H1 (cell line): ENCODE results near the gene RFXAP. TPM values are rescaled to one million over a fixed set of nuclear protein-coding genes. Genes with fewer than 3 reads are reported as not detected.

ENCODE experiments used
- CTCF ChIA-PET: fragments of 300-600 bp; sonication (Branson Sonifier 250); formaldehyde crosslinking; loops from one replicate; lab custom pipeline; 2021; ENCODE audit not compliant: partially characterized antibody; lab: Charles Lee
- POLR2A ChIA-PET: fragments of 300-600 bp; sonication (Branson Sonifier 250); formaldehyde crosslinking; loops from one replicate; lab custom pipeline; 2021; ENCODE audit warnings: inconsistent platforms; ENCODE audit not compliant: partially characterized antibody; lab: Charles Lee
- DNase-seq, 2 experiments: peaks; one replicate each; pipeline versions ENCODE4 v3.0.0 to v3.0.0-alpha.2; 2010 to 2022; ENCODE audit warnings: low spot score in 2 of 2, low read depth in 1 of 2, mixed read lengths in 1 of 2
- FAIRE-seq: peaks from 2 replicates; lab custom pipeline; 2011; peaks lifted over from hg19 to GRCh38; lab: Jason Lieb, UNC
- H2AFZ ChIP-seq: 2 replicates; pipeline ENCODE4 v1.8.1; 2012; ENCODE audit warnings: low read length, inconsistent platforms
- H2AK5ac ChIP-seq: 2 replicates; pipeline ENCODE4 v1.6.1; 2013; ENCODE audit warnings: low read depth, low read length
- H2BK120ac ChIP-seq: replicated peaks from 2 replicates; pipeline ENCODE3; 2013; ENCODE audit warnings: low read depth, low read length, inconsistent platforms
- H2BK12ac ChIP-seq: 2 replicates; pipeline ENCODE4 v1.6.1; 2013; ENCODE audit warnings: low read depth, low read length
- H2BK15ac ChIP-seq: 2 replicates; pipeline ENCODE4 v1.6.1; 2013; ENCODE audit warnings: low read length
- H2BK20ac ChIP-seq: 2 replicates; pipeline ENCODE4 v1.6.1; 2013; ENCODE audit warnings: low read length
- H2BK5ac ChIP-seq: 2 replicates; pipeline ENCODE4 v1.6.1; 2013; ENCODE audit warnings: low read depth, low read length
- H3K14ac ChIP-seq: 2 replicates; pipeline ENCODE4 v1.6.1; 2013; ENCODE audit warnings: inconsistent platforms; ENCODE audit not compliant: insufficient read length
- H3K18ac ChIP-seq: 2 replicates; pipeline ENCODE4 v1.6.1; 2013; ENCODE audit warnings: low read length; ENCODE audit errors: extremely low read depth
- H3K23ac ChIP-seq: 2 replicates; pipeline ENCODE4 v1.6.1; 2013; ENCODE audit warnings: inconsistent platforms; ENCODE audit not compliant: insufficient read length
- H3K23me2 ChIP-seq: 2 replicates; pipeline ENCODE4 v1.6.1; 2013; ENCODE audit warnings: low read depth, low read length
- H3K27ac ChIP-seq: 2 replicates; pipeline ENCODE4 v1.6.1; 2011; ENCODE audit warnings: low read depth, low read length, inconsistent platforms
- H3K27me3 ChIP-seq, 4 experiments: replicated peaks in 1 of 4; 1 replicate in 1 of 4; 2 replicates in 3 of 4; pipeline versions ENCODE4 v1.6.1 to v1.8.1; 2011 to 2013; ENCODE audit warnings: low read length in 3 of 4, mild to moderate bottlenecking in 3 of 4, inconsistent platforms in 2 of 4, mixed read lengths in 2 of 4, moderate library complexity in 1 of 4; ENCODE audit not compliant: control insufficient read depth in 3 of 4, insufficient read depth in 3 of 4; ENCODE audit errors: extremely low read depth in 1 of 4
- H3K36me3 ChIP-seq, 4 experiments: 2 replicates each; pipeline versions ENCODE4 v1.6.1 to v1.8.1; 2011 to 2013; ENCODE audit warnings: mild to moderate bottlenecking in 4 of 4, low read length in 3 of 4, moderate library complexity in 2 of 4, control low read depth in 1 of 4, inconsistent platforms in 1 of 4; ENCODE audit not compliant: insufficient read depth in 4 of 4, control insufficient read depth in 2 of 4
- H3K4ac ChIP-seq: replicated peaks from 2 replicates; pipeline ENCODE3; 2013; ENCODE audit warnings: low read length, low read depth, mixed read lengths, inconsistent platforms; ENCODE audit not compliant: insufficient read length
- H3K4me1 ChIP-seq, 4 experiments: replicated peaks in 1 of 4; 1 replicate in 1 of 4; 2 replicates in 3 of 4; pipeline versions ENCODE4 v1.6.1 to v1.8.1; 2011 to 2013; ENCODE audit warnings: low read length in 3 of 4, inconsistent platforms in 2 of 4, mixed read lengths in 1 of 4; ENCODE audit not compliant: insufficient read depth in 4 of 4, control insufficient read depth in 3 of 4
- H3K4me2 ChIP-seq, 2 experiments: 2 replicates each; pipeline versions ENCODE4 v1.6.1 to v1.8.1; 2011 to 2013; ENCODE audit warnings: low read depth in 2 of 2, low read length in 2 of 2, control low read depth in 1 of 2, inconsistent platforms in 1 of 2, mild to moderate bottlenecking in 1 of 2; ENCODE audit not compliant: insufficient read depth in 1 of 2
- H3K4me3 ChIP-seq, 4 experiments: fragments of 200-600, 300-600 bp in 1 of 4; sonication (generic), shearing (Covaris generic), sonication (Bioruptor Twin) in 1 of 4; 2 replicates each; pipeline versions ENCODE4 v1.5.1 to v1.8.1; 2011 to 2016; ENCODE audit warnings: low read length in 4 of 4, low read depth in 3 of 4, control low read depth in 2 of 4, inconsistent platforms in 2 of 4, mild to moderate bottlenecking in 2 of 4, mixed read lengths in 1 of 4, moderate library complexity in 1 of 4; ENCODE audit not compliant: insufficient read depth in 2 of 4; ENCODE audit errors: extremely low read depth in 1 of 4
- H3K56ac ChIP-seq: replicated peaks from 2 replicates; pipeline ENCODE3; 2013; ENCODE audit warnings: low read depth, mild to moderate bottlenecking, mixed read lengths, low read length, inconsistent platforms; ENCODE audit not compliant: insufficient read length
- H3K79me1 ChIP-seq: 2 replicates; pipeline ENCODE4 v1.6.1; 2013; ENCODE audit warnings: low read depth, low read length, control low read depth
- H3K79me2 ChIP-seq, 2 experiments: 2 replicates each; pipeline versions ENCODE4 v1.6.1 to v1.8.1; 2012 to 2013; ENCODE audit warnings: low read length in 2 of 2, mild to moderate bottlenecking in 2 of 2, inconsistent platforms in 1 of 2; ENCODE audit not compliant: insufficient read depth in 2 of 2, control insufficient read depth in 1 of 2
- H3K9ac ChIP-seq, 4 experiments: replicated peaks in 1 of 4; 1 replicate in 1 of 4; 2 replicates in 3 of 4; pipeline versions ENCODE4 v1.6.1 to v1.8.1; 2011 to 2013; ENCODE audit warnings: low read depth in 3 of 4, low read length in 3 of 4, control low read depth in 2 of 4, mild to moderate bottlenecking in 2 of 4, moderate library complexity in 2 of 4, inconsistent platforms in 1 of 4; ENCODE audit errors: extremely low read depth in 1 of 4
- H3K9me3 ChIP-seq, 2 experiments: 2 replicates each; pipeline versions ENCODE4 v1.6.1 to v1.8.1; 2012 to 2013; ENCODE audit warnings: mild to moderate bottlenecking in 2 of 2, moderate library complexity in 2 of 2, control low read depth in 1 of 2, inconsistent platforms in 1 of 2, low read depth in 1 of 2, low read length in 1 of 2, mixed read lengths in 1 of 2; ENCODE audit not compliant: insufficient read depth in 2 of 2
- H4K20me1 ChIP-seq, 2 experiments: replicated peaks in 1 of 2; 2 replicates each; pipeline versions ENCODE3 to v1.8.1; 2011 to 2013; ENCODE audit warnings: inconsistent platforms in 2 of 2, low read length in 2 of 2, mild to moderate bottlenecking in 1 of 2; ENCODE audit not compliant: insufficient read depth in 2 of 2, control insufficient read depth in 1 of 2
- H4K5ac ChIP-seq: 2 replicates; pipeline ENCODE4 v1.6.1; 2013; ENCODE audit warnings: low read length, low read depth, mixed read lengths, inconsistent platforms; ENCODE audit not compliant: insufficient read length
- H4K8ac ChIP-seq: 2 replicates; pipeline ENCODE4 v1.8.0; 2013; ENCODE audit warnings: mild to moderate bottlenecking, moderate library complexity, low read length, inconsistent platforms; ENCODE audit not compliant: insufficient read depth; ENCODE audit errors: extremely low read depth
- H4K91ac ChIP-seq: replicated peaks from 2 replicates; pipeline ENCODE3; 2013; ENCODE audit warnings: low read length, mixed read lengths, inconsistent platforms; ENCODE audit not compliant: insufficient read length
- ATF2 ChIP-seq: IDR thresholded peaks from 2 replicates; pipeline ENCODE4 v1.6.1; 2012; ENCODE audit warnings: low read length, inconsistent platforms
- CHD1 ChIP-seq: IDR thresholded peaks from 2 replicates; pipeline ENCODE4 v1.6.1; 2012; ENCODE audit warnings: low read depth, low read length, improper control_type of control experiment
- E2F6 ChIP-seq: IDR thresholded peaks from 2 replicates; pipeline ENCODE4 v1.6.1; 2012; ENCODE audit warnings: inconsistent platforms
- EZH2 ChIP-seq: fragments of 200-600 bp; sonication (generic); IDR thresholded peaks from 2 replicates; pipeline ENCODE4 v1.7.1; 2012; ENCODE audit warnings: low read depth, mild to moderate bottlenecking, moderate library complexity, low read length, inconsistent platforms; ENCODE audit not compliant: severe bottlenecking
- KDM5A ChIP-seq: fragments of 200-600 bp; IDR thresholded peaks from 2 replicates; pipeline ENCODE4 v1.7.1; 2012; ENCODE audit warnings: mild to moderate bottlenecking, low read length, inconsistent platforms, mixed read lengths
- POU5F1 ChIP-seq: IDR thresholded peaks from 2 replicates; pipeline ENCODE4 v1.6.1; 2011; ENCODE audit warnings: low read depth, mild to moderate bottlenecking, low read length, moderate library complexity
- RBBP5 ChIP-seq: IDR thresholded peaks from 2 replicates; pipeline ENCODE4 v1.7.1; 2012; ENCODE audit warnings: low read depth, mild to moderate bottlenecking, inconsistent platforms, low read length, moderate library complexity, borderline replicate concordance
- SAP30 ChIP-seq: fragments of 300-600 bp; sonication (generic); IDR thresholded peaks from 2 replicates; pipeline ENCODE4 v1.7.1; 2012; ENCODE audit warnings: low read length, moderate library complexity, mild to moderate bottlenecking, inconsistent platforms; ENCODE audit not compliant: insufficient read depth, insufficient replicate concordance
- TCF12 ChIP-seq: IDR thresholded peaks from 2 replicates; pipeline ENCODE4 v1.6.1; 2011; ENCODE audit warnings: low read depth, mild to moderate bottlenecking, low read length
- USF2 ChIP-seq: IDR thresholded peaks from 2 replicates; pipeline ENCODE4 v1.6.1; 2011; ENCODE audit warnings: low read length, improper control_type of control experiment
- WGBS, 2 experiments: shearing (Covaris generic) in 1 of 2; methylation state at CpG; one replicate each; pipeline versions ENCODE4 v1.1.6 to v1.1.7; 2013 to 2015; ENCODE audit warnings: low lambda C conversion rate in 2 of 2, mixed read lengths in 2 of 2, inconsistent platforms in 1 of 2, low coverage in 1 of 2, missing lambda C conversion rate in 1 of 2; ENCODE audit not compliant: insufficient replicate concordance in 2 of 2, insufficient coverage in 1 of 2, insufficient read length in 1 of 2; ENCODE audit errors: extremely low coverage in 1 of 2, missing lambda C conversion rate in 1 of 2; 5-methylcytosine and 5-hydroxymethylcytosine counted together
- polyA plus RNA-seq, 7 experiments: library from polyadenylated mRNA; depleted of rRNA in 3 of 7; stranded (reverse) in 5 of 7; unstranded in 2 of 7; fragments of >200 nt in 5 of 7; fragments of 200-250 nt in 2 of 7; gene quantifications; 1 replicate in 5 of 7; 2 replicates in 1 of 7; 4 replicates in 1 of 7; pipeline versions ENCODE4 v1.2.1 to v1.2.3, GENCODE V29; 2011 to 2013; ENCODE audit warnings: missing spikeins in 2 of 7, mixed read lengths in 2 of 7
- total RNA-seq: library from RNA; stranded (reverse); fragmentation: NEBNext Ultra II Directional; extraction: Animal tissue kit (Norgen Biotek cat#: 25700); gene quantifications from 2 replicates; pipeline ENCODE4 v1.2.1, GENCODE V29; 2021

Gene RFXAP
- total and polyA plus RNA-seq, 2 of the 8 experiments (the other 6 are each of a cell fraction or from before 2014, with no cell fraction given): 5.2 to 11.5 TPM

- Histone ChIP-seq H3K4me3 (no peak overlapping the region), H3K18ac (no peak overlapping the region), H2BK120ac (no peak overlapping the region), H2BK15ac (no peak overlapping the region), H2BK12ac (no peak overlapping the region), H2AFZ (no peak overlapping the region), H3K4me2 (no peak overlapping the region), H3K23ac (no peak overlapping the region), H3K36me3 (peaks cover 0 to 6% (median 2%) of the 10 kb centered on the region in 4 experiments; a peak in 3 of 8 replicates), H4K5ac (no peak overlapping the region), H2BK20ac (no peak overlapping the region), H3K27me3 (no peaks in the 10 kb centered on the region), H3K4ac (no peak overlapping the region), H2BK5ac (no peak overlapping the region), H4K91ac (no peak overlapping the region), H3K56ac (no peak overlapping the region), H2AK5ac (no peak overlapping the region), H3K9me3 (no peaks in the 10 kb centered on the region), H3K23me2 (peaks cover 9% of the 10 kb centered on the region), H3K4me1 (peaks cover 0 to 7% (median 4%) of the 10 kb centered on the region in 4 experiments; a peak in 4 of 7 replicates), H3K79me1 (peaks cover 2% of the 10 kb centered on the region; the same call in 1 of the 2 replicates), H4K20me1 (no peaks in the 10 kb centered on the region), H3K14ac (no peak overlapping the region), H3K9ac (no peak overlapping the region), H3K27ac (no peak overlapping the region), H4K8ac (no peak overlapping the region), H3K79me2 (peaks cover 0 to 18% of the 10 kb centered on the region in 2 experiments; a peak in 2 of 4 replicates)
- POLR2A ChIA-PET: no interaction called here
- WGBS, 2 experiments: 89% methylated on average over 3 of the region's 3 CpGs; no CpG with 5 or more reads in 1 of the 2 experiments
- FAIRE-seq (no peak), DNase-seq (no peak)
- CTCF ChIA-PET: interaction anchor here (1.0 to 1.6 kb wide), 2 partner anchors 19 to 86 kb away, joined by 3 to 4 read pairs; no protein-coding TSS in a partner anchor
- TF ChIP-seq EZH2: no peak
- no peak for TF ChIP-seq E2F6
- no peak for TF ChIP-seq TCF12
- TF ChIP-seq KDM5A: no peak
- TF ChIP-seq USF2: no peak
- TF ChIP-seq CHD1: no peak
- TF ChIP-seq SAP30: no peak
- TF ChIP-seq RBBP5: no peak
- no peak for TF ChIP-seq POU5F1
- TF ChIP-seq ATF2: no peak
Observed at GRCh38 chr13:36822785-36823184, 3.8 kb downstream of the RFXAP start.
